Tibial nerve (tissue), 3 donors: ENCODE data around the gene MCRS1.

ENCODE experiments used
- EP300 ChIP-seq, 2 donors: sonication (generic); formaldehyde crosslinking; IDR thresholded peaks; one replicate each; pipeline ENCODE4 v1.6.1; 2017; ENCODE audit warnings: antibody characterized with exemption in 2 of 2, mild to moderate bottlenecking in 1 of 2
- POLR2A ChIP-seq, 2 donors: fragments of 450-650 bp; IDR thresholded peaks; one replicate each; pipeline ENCODE4 v1.6.1; 2017; ENCODE audit warnings: antibody characterized with exemption in 2 of 2, mild to moderate bottlenecking in 2 of 2, moderate library complexity in 2 of 2

DNA sequence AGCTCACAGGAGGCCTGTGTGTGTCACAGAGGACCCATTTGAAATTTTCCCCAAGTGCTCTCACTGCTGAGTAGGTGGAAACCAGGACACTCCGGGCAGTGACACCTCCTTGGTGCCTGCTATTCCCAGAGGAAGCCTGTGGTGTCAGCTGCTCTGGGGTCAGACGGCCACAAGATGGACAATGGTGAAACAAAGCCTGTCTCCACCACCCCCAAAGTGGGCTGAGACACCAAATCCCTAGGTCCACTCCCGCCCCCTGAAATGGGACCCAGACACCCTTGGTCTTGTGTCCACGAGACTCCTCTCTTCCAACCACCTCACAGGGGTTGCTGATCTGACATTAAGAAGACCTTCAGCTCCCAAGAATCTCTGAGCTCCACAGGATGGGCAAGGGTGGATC lies 22.1 kb downstream of the MCRS1 start:
- TF ChIP-seq EP300 (IDR thresholded peaks at IDR 0.05) (no peak), POLR2A (IDR thresholded peaks at IDR 0.05) (no peak)
